Nephron (organoid): Measurements from ENCODE around the gene ITIH3.

Source experiments
- H3K27ac Mint-ChIP-seq, 3 experiments: 2 replicates each; pipeline ENCODE4 v1.8.0; 2020; ENCODE audit warnings: mixed read lengths in 3 of 3, mild to moderate bottlenecking in 2 of 3, moderate library complexity in 1 of 3
- H3K27me3 Mint-ChIP-seq: 2 replicates; pipeline ENCODE4 v1.8.0; 2021; ENCODE audit warnings: low read depth, mild to moderate bottlenecking, moderate library complexity, mixed read lengths
- H3K36me3 Mint-ChIP-seq: 2 replicates; pipeline ENCODE4 v1.8.0; 2020; ENCODE audit warnings: low read depth, mixed read lengths
- H3K4me1 Mint-ChIP-seq: 2 replicates; pipeline ENCODE4 v1.8.0; 2020; ENCODE audit warnings: mixed read lengths
- H3K4me3 Mint-ChIP-seq, 3 experiments: 2 replicates each; pipeline ENCODE4 v1.8.0; 2020; ENCODE audit warnings: mild to moderate bottlenecking in 3 of 3, mixed read lengths in 3 of 3, moderate library complexity in 2 of 3
- H3K9me3 Mint-ChIP-seq: 2 replicates; pipeline ENCODE4 v1.8.0; 2020; ENCODE audit warnings: mixed read lengths
- CTCF ChIP-seq, 3 experiments: fragments of 200-600 bp; sonication (generic); IDR thresholded peaks; one replicate each; pipeline ENCODE4 v1.5.0; 2021; ENCODE audit warnings: antibody characterized with exemption in 3 of 3; ENCODE audit not compliant: unreplicated experiment in 3 of 3

The ITIH3 gene

GRCh38 chr3:52839268-52839575 is 44.6 kb downstream of the ITIH3 start:
- Mint-ChIP-seq H3K27me3 (no peaks in the 10 kb centered on the region), H3K4me1 (peaks cover 54% of the 10 kb centered on the region), H3K9me3 (no peaks in the 10 kb centered on the region), H3K36me3 (peaks cover 4% of the 10 kb centered on the region), H3K27ac (no peak overlapping the region), H3K4me3 (no peak overlapping the region)
- TF ChIP-seq CTCF (IDR thresholded peaks at IDR 0.05; ENCODE audit: unreplicated experiment in 3 of 3) = no peak

GRCh38 chr3:52839892-52840545 is 45.4 kb downstream of the ITIH3 start:
- H3K4me1 Mint-ChIP-seq = peaks cover 51% of the 10 kb centered on the region
- no peak overlapping the region for H3K4me3 Mint-ChIP-seq
- no peak for TF ChIP-seq CTCF (IDR thresholded peaks at IDR 0.05; ENCODE audit: unreplicated experiment in 3 of 3)

GRCh38 chr3:52841211-52841980 is 46.8 kb downstream of the ITIH3 start:
- Mint-ChIP-seq H3K27me3 (no peaks in the 10 kb centered on the region), H3K4me1 (peaks cover 44% of the 10 kb centered on the region), H3K36me3 (peaks cover 8% of the 10 kb centered on the region), H3K27ac (no peak overlapping the region), H3K4me3 (no peak overlapping the region), H3K9me3 (no peaks in the 10 kb centered on the region)
- TF ChIP-seq CTCF (IDR thresholded peaks at IDR 0.05; ENCODE audit: unreplicated experiment in 3 of 3) = no peak

More at GRCh38 chr3:52839892-52840545, 45.4 kb downstream of the ITIH3 start:
- no peak overlapping the region for H3K27ac Mint-ChIP-seq
- H3K27me3 Mint-ChIP-seq = no peaks in the 10 kb centered on the region
- no peaks in the 10 kb centered on the region for H3K9me3 Mint-ChIP-seq
- H3K36me3 Mint-ChIP-seq = peaks cover 8% of the 10 kb centered on the region

- Mint-ChIP-seq H3K27me3 (no peaks in the 10 kb centered on the region), H3K4me1 (peaks cover 42% of the 10 kb centered on the region), H3K36me3 (peaks cover 8% of the 10 kb centered on the region), H3K27ac (no peak overlapping the region), H3K4me3 (no peak overlapping the region), H3K9me3 (no peaks in the 10 kb centered on the region)
- TF ChIP-seq CTCF (IDR thresholded peaks at IDR 0.05; ENCODE audit: unreplicated experiment in 3 of 3) = no peak
Measured at GRCh38 chr3:52841981-52842340, 47.4 kb downstream of the ITIH3 start.

GRCh38 chr3:52842424-52842823 is 47.8 kb downstream of the ITIH3 start:
- Mint-ChIP-seq H3K27me3 (no peaks in the 10 kb centered on the region), H3K36me3 (peaks cover 9% of the 10 kb centered on the region), H3K27ac (no peak overlapping the region), H3K9me3 (no peaks in the 10 kb centered on the region), H3K4me1 (peaks cover 37% of the 10 kb centered on the region), H3K4me3 (no peak overlapping the region)
- no peak for TF ChIP-seq CTCF (IDR thresholded peaks at IDR 0.05; ENCODE audit: unreplicated experiment in 3 of 3)
